ENCODE data around the gene MEGF6.

DNA sequence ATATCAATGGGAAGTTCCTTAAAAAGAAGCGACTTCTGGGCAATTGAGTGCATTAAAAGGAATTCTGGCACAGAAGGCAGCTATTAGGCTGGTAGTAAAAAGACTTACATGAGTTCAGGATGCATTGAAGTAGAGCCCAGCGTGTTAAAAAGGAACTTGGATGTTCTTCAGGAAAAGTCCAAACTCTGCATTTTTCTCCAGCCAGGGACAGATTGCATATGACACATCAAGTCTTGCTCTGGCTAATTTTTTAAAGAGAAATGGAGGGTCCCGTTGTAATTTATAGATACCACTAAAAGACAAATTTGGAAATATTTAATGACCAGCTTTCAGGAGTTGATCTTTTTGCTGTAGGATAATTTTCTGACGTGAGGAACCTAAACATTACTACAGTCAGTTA is 14.7 kb upstream of the MEGF6 start:
- TF ChIP-seq, protein P1, sequence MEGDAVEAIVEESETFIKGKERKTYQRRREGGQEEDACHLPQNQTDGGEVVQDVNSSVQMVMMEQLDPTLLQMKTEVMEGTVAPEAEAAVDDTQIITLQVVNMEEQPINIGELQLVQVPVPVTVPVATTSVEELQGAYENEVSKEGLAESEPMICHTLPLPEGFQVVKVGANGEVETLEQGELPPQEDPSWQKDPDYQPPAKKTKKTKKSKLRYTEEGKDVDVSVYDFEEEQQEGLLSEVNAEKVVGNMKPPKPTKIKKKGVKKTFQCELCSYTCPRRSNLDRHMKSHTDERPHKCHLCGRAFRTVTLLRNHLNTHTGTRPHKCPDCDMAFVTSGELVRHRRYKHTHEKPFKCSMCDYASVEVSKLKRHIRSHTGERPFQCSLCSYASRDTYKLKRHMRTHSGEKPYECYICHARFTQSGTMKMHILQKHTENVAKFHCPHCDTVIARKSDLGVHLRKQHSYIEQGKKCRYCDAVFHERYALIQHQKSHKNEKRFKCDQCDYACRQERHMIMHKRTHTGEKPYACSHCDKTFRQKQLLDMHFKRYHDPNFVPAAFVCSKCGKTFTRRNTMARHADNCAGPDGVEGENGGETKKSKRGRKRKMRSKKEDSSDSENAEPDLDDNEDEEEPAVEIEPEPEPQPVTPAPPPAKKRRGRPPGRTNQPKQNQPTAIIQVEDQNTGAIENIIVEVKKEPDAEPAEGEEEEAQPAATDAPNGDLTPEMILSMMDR (IDR thresholded peaks at IDR 0.05): no peak
- TF ChIP-seq ZFX (IDR thresholded peaks at IDR 0.05; ENCODE audit: borderline replicate concordance): no peak
